A549 (cell line): ENCODE results near the gene SYPL1. TPM values are rescaled to one million over a fixed set of nuclear protein-coding genes. Genes with fewer than 3 reads are reported as not detected.

Experiments
- ATAC-seq, 2 experiments: fragments of 200-7000 bp in 1 of 2; fragments of >200 bp in 1 of 2; cut with Nextera tagmentation in 1 of 2; cut with Tn5 transposase in 1 of 2; 3 replicates each; pipeline versions ENCODE4 v1.8.0 to v1.9.1; 2018 to 2020; ENCODE audit warnings: mild to moderate bottlenecking in 1 of 2, moderate library complexity in 1 of 2
- CTCF ChIA-PET: fragments of 300-600 bp; sonication (Branson Sonifier 250); formaldehyde crosslinking; extraction: SDS; loops from one replicate; lab custom pipeline; 2021; ENCODE audit warnings: antibody characterized with exemption, inconsistent platforms; lab: Yijun Ruan, JAX
- POLR2A ChIA-PET: fragments of 350-600 bp; formaldehyde crosslinking; extraction: SDS; loops from one replicate; lab custom pipeline; 2021; ENCODE audit warnings: antibody characterized with exemption, inconsistent platforms; lab: Yijun Ruan, JAX
- DNase-seq, 2 experiments: peaks; one replicate each; pipeline versions ENCODE4 v3.0.0 to v3.0.0-alpha.2; 2011 to 2016; ENCODE audit warnings: low read depth in 1 of 2, low spot score in 1 of 2
- FAIRE-seq: peaks from 2 replicates; lab custom pipeline; 2011; peaks lifted over from hg19 to GRCh38; lab: Jason Lieb, UNC
- H3K27ac ChIP-seq, 2 experiments: fragments of >200 bp; sonication (Bioruptor Twin); formaldehyde crosslinking; 3 replicates each; pipeline ENCODE4 v1.5.1; 2016 to 2017
- H3K4me1 ChIP-seq: fragments of >200 bp; sonication (Bioruptor Twin); formaldehyde crosslinking; 3 replicates; pipeline ENCODE4 v1.6.1; 2016
- H3K4me2 ChIP-seq: fragments of >200 bp; sonication (Bioruptor Twin); formaldehyde crosslinking; 3 replicates; pipeline ENCODE4 v1.6.1; 2016
- H3K4me3 ChIP-seq: fragments of >200 bp; sonication (Bioruptor Twin); formaldehyde crosslinking; 3 replicates; pipeline ENCODE4 v1.5.1; 2016
- H3K9me3 ChIP-seq: fragments of >200 bp; sonication (Bioruptor Twin); formaldehyde crosslinking; 3 replicates; pipeline ENCODE4 v1.6.1; 2016
- BHLHE40 ChIP-seq: IDR thresholded peaks from 2 replicates; pipeline ENCODE4 v1.6.1; 2012; ENCODE audit warnings: low read depth, low read length, inconsistent platforms
- CEBPB ChIP-seq, 2 experiments: fragments of >200 bp in 1 of 2; sonication (Bioruptor Twin) in 1 of 2; formaldehyde crosslinking in 1 of 2; IDR thresholded peaks; 2 replicates each; pipeline ENCODE4 v1.6.1; 2012 to 2016
- E2F6 ChIP-seq: IDR thresholded peaks from 2 replicates; pipeline ENCODE4 v1.6.1; 2012; ENCODE audit warnings: low read depth, borderline replicate concordance
- EHMT2 ChIP-seq: fragments of 200-600 bp; sonication (generic); IDR thresholded peaks from 2 replicates; pipeline ENCODE4 v1.6.1; 2016; ENCODE audit warnings: antibody characterized with exemption, low read depth, mild to moderate bottlenecking, moderate library complexity
- EP300 ChIP-seq, 2 experiments: fragments of >200 bp; sonication (Bioruptor Twin); formaldehyde crosslinking; IDR thresholded peaks; 2 replicates in 1 of 2; 3 replicates in 1 of 2; pipeline ENCODE4 v1.6.1; 2016 to 2017
- ESRRA ChIP-seq: fragments of 150-350 bp; IDR thresholded peaks from 2 replicates; pipeline ENCODE4 v1.6.1; 2014; ENCODE audit warnings: mild to moderate bottlenecking, low read length, borderline replicate concordance
- FOSB ChIP-seq: fragments of 250-450 bp; sonication (Bioruptor Pico); IDR thresholded peaks from 2 replicates; pipeline ENCODE4 v1.5.0; 2020; ENCODE audit warnings: mild to moderate bottlenecking, moderate library complexity
- FOXS1 ChIP-seq: fragments of 250-450 bp; sonication (Bioruptor Pico); IDR thresholded peaks from 2 replicates; pipeline ENCODE4 v1.5.0; 2020; ENCODE audit warnings: mild to moderate bottlenecking, moderate library complexity
- GATA3 ChIP-seq: IDR thresholded peaks from 2 replicates; pipeline ENCODE4 v1.6.1; 2012; ENCODE audit warnings: borderline replicate concordance
- HOXA7 ChIP-seq: fragments of 250-450 bp; sonication (Bioruptor Pico); IDR thresholded peaks from 2 replicates; pipeline ENCODE4 v1.5.0; 2020; ENCODE audit warnings: mild to moderate bottlenecking, moderate library complexity
- HOXB5 ChIP-seq: fragments of 250-450 bp; sonication (Bioruptor Pico); IDR thresholded peaks from 2 replicates; pipeline ENCODE4 v1.5.0; 2020; ENCODE audit warnings: mild to moderate bottlenecking, moderate library complexity
- KDM1A ChIP-seq: fragments of 200-600 bp; sonication (generic); IDR thresholded peaks from 2 replicates; pipeline ENCODE4 v1.6.1; 2016; ENCODE audit warnings: low read depth, mild to moderate bottlenecking
- MAX ChIP-seq: IDR thresholded peaks from 2 replicates; pipeline ENCODE4 v1.6.1; 2012
- NFE2L2 ChIP-seq: fragments of 150-350 bp; conservative IDR thresholded peaks from 2 replicates; pipeline ENCODE4 v1.6.1; 2014; ENCODE audit warnings: low read length
- NR3C1 ChIP-seq: fragments of >200 bp; sonication (Bioruptor Twin); formaldehyde crosslinking; IDR thresholded peaks from 3 replicates; pipeline ENCODE4 v1.6.1; 2017
- PBX3 ChIP-seq: IDR thresholded peaks from 2 replicates; pipeline ENCODE4 v1.6.1; 2012
- POLR2A ChIP-seq: IDR thresholded peaks from 2 replicates; pipeline ENCODE4 v1.6.1; 2012; ENCODE audit warnings: mild to moderate bottlenecking, low read length
- POLR2AphosphoS2 ChIP-seq: conservative IDR thresholded peaks from 2 replicates; pipeline ENCODE4 v1.6.1; 2012; ENCODE audit warnings: low read length, improper control_type of control experiment, inconsistent platforms
- RAD21 ChIP-seq, 2 experiments: fragments of >200 bp in 1 of 2; sonication (Bioruptor Twin) in 1 of 2; formaldehyde crosslinking in 1 of 2; IDR thresholded peaks in 1 of 2; conservative IDR thresholded peaks in 1 of 2; 2 replicates in 1 of 2; 3 replicates in 1 of 2; pipeline ENCODE4 v1.6.1; 2012 to 2018; ENCODE audit warnings: inconsistent platforms in 1 of 2
- RCOR1 ChIP-seq: fragments of 150-350 bp; IDR thresholded peaks from 2 replicates; pipeline ENCODE4 v1.6.1; 2014; ENCODE audit warnings: antibody characterized with exemption, low read length, low read depth
- REST ChIP-seq: fragments of 200-600 bp; sonication (generic); IDR thresholded peaks from 2 replicates; pipeline ENCODE4 v1.6.1; 2016; ENCODE audit warnings: antibody characterized with exemption, mild to moderate bottlenecking, moderate library complexity
- SMC3 ChIP-seq: fragments of >200 bp; sonication (Bioruptor Twin); formaldehyde crosslinking; IDR thresholded peaks from 3 replicates; pipeline ENCODE4 v1.6.1; 2018; ENCODE audit warnings: inconsistent platforms
- TP53 ChIP-seq: fragments of 250-450 bp; sonication (Bioruptor Pico); IDR thresholded peaks from 2 replicates; pipeline ENCODE4 v1.5.0; 2021; ENCODE audit warnings: mild to moderate bottlenecking, moderate library complexity
- ZFP36 ChIP-seq: fragments of 450-650 bp; IDR thresholded peaks from 2 replicates; pipeline ENCODE4 v1.6.1; 2014; ENCODE audit warnings: borderline replicate concordance; ENCODE audit not compliant: partially characterized antibody
- ZNF302 ChIP-seq: fragments of 250-450 bp; sonication (Bioruptor Pico); IDR thresholded peaks from 2 replicates; pipeline ENCODE4 v1.9.0; 2021; ENCODE audit warnings: inconsistent platforms, mild to moderate bottlenecking, moderate library complexity
- ZSCAN20 ChIP-seq: fragments of 250-450 bp; sonication (Bioruptor Pico); IDR thresholded peaks from 2 replicates; pipeline ENCODE4 v1.8.0; 2022; ENCODE audit warnings: mild to moderate bottlenecking, moderate library complexity
- WGBS: methylation state at CpG from one replicate; pipeline ENCODE4 v1.1.6; 2017; ENCODE audit errors: missing lambda C conversion rate; 5-methylcytosine and 5-hydroxymethylcytosine counted together
- polyA plus RNA-seq, 4 experiments: library from polyadenylated mRNA; depleted of rRNA in 3 of 4; stranded (reverse); fragments of >200 nt; fragmentation: RNase III in 1 of 4; extraction: RNeasy Plus Mini Kit Qiagen cat#74134 plus additional on column Dnase treatment in 1 of 4; gene quantifications; 2 replicates in 3 of 4; 3 replicates in 1 of 4; pipeline ENCODE4 v1.2.3, GENCODE V29; 2011 to 2017
- TF ChIP-seq, protein P1 (sequence below): fragments of 150-350 bp; IDR thresholded peaks from 2 replicates; pipeline ENCODE4 v1.6.1; 2014; ENCODE audit warnings: low read depth, mild to moderate bottlenecking, low read length
- TF ChIP-seq, protein P2 (sequence below): fragments of 250-450 bp; sonication (Bioruptor Pico); IDR thresholded peaks from 2 replicates; pipeline ENCODE4 v1.5.0; 2020; ENCODE audit warnings: low read depth, mild to moderate bottlenecking, moderate library complexity

SYPL1 gene
- polyA plus RNA-seq, 2 of the 4 experiments (the other 2 are of a cell fraction), result 102 to 131 TPM

GRCh38 chr7:106069471-106070200, 42.5 kb downstream of the SYPL1 start:
- CTCF ChIA-PET, result interaction anchor here (1.3 kb wide), 1 partner anchor 28 kb away, joined by 5 read pairs; no protein-coding TSS in a partner anchor
- no peak for FAIRE-seq

GRCh38 chr7:106068986-106069385, 43.1 kb downstream of the SYPL1 start:
- WGBS, result 88% methylated on average over 3 of the region's 3 CpGs
- ATAC-seq (no peak), DNase-seq (no peak), FAIRE-seq (no peak)
- POLR2A ChIA-PET, result no interaction called here
- H3K4me2 ChIP-seq, result no peak overlapping the region
- no peak overlapping the region for H3K27ac ChIP-seq
- TF ChIP-seq FOXS1 (CRISPR knock-in tag) (no peak), HOXB5 (CRISPR knock-in tag) (no peak), ZFP36 (no peak), SMC3 (no peak), HOXA7 (CRISPR knock-in tag) (no peak), PBX3 (no peak), EP300 (IDR thresholded peaks at IDR 0.05) (no peak), GATA3 (no peak), BHLHE40 (no peak), MAX (no peak), KDM1A (no peak), ESRRA (no peak), EHMT2 (no peak), FOSB (no peak), NR3C1 (no peak), POLR2AphosphoS2 (no peak), TP53 (CRISPR knock-in tag) (no peak), REST (no peak)
- TF ChIP-seq, protein P1, sequence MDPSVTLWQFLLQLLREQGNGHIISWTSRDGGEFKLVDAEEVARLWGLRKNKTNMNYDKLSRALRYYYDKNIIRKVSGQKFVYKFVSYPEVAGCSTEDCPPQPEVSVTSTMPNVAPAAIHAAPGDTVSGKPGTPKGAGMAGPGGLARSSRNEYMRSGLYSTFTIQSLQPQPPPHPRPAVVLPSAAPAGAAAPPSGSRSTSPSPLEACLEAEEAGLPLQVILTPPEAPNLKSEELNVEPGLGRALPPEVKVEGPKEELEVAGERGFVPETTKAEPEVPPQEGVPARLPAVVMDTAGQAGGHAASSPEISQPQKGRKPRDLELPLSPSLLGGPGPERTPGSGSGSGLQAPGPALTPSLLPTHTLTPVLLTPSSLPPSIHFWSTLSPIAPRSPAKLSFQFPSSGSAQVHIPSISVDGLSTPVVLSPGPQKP, result no peak
- H3K4me3 ChIP-seq, result no peak overlapping the region
- peaks cover 20% of the 10 kb centered on the region for H3K4me1 ChIP-seq
- CTCF ChIA-PET, result no interaction called here
- no peaks in the 10 kb centered on the region for H3K9me3 ChIP-seq

More at GRCh38 chr7:106069471-106070200, 42.5 kb downstream of the SYPL1 start:
- Histone ChIP-seq H3K4me2 (no peak overlapping the region), H3K4me3 (no peak overlapping the region), H3K4me1 (peaks cover 16% of the 10 kb centered on the region), H3K27ac (no peak overlapping the region), H3K9me3 (no peaks in the 10 kb centered on the region)
- TF ChIP-seq NR3C1 (no peak), KDM1A (no peak), ZNF302 (CRISPR knock-in tag) (no peak), NFE2L2 (no peak), RCOR1 (no peak), E2F6 (no peak), ESRRA (no peak), POLR2AphosphoS2 (no peak), CEBPB (IDR thresholded peaks at IDR 0.05) (no peak), ZSCAN20 (CRISPR knock-in tag) (no peak), POLR2A (no peak), RAD21 (conservative IDR thresholded peaks at IDR 0.05 in 1 of 2, IDR thresholded peaks at IDR 0.05 in 1 of 2) (no peak)
- TF ChIP-seq, protein P2, sequence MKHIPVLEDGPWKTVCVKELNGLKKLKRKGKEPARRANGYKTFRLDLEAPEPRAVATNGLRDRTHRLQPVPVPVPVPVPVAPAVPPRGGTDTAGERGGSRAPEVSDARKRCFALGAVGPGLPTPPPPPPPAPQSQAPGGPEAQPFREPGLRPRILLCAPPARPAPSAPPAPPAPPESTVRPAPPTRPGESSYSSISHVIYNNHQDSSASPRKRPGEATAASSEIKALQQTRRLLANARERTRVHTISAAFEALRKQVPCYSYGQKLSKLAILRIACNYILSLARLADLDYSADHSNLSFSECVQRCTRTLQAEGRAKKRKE (CRISPR knock-in tag), result no peak
- 77% methylated on average over 9 of the region's 9 CpGs for WGBS
- ATAC-seq, result no peak
- POLR2A ChIA-PET, result no interaction called here
- DNase-seq, result no peak
